GM19468 (cell line): Measurements from ENCODE around the gene KLHL10.
"Not testable (repeated sequence)": the region's sequence is repeated elsewhere in the genome, so short reads cannot be mapped to it uniquely, and the experiment has no call there.

Experiments
- ATAC-seq: cut with Tn5 transposase; IDR thresholded peaks from one replicate; pipeline ENCODE4 v1.9.1; 2021; ENCODE audit warnings: mild to moderate bottlenecking, moderate library complexity, moderate number of reproducible peaks; ENCODE audit not compliant: unreplicated experiment; ENCODE audit errors: extremely low read depth

Gene KLHL10

DNA sequence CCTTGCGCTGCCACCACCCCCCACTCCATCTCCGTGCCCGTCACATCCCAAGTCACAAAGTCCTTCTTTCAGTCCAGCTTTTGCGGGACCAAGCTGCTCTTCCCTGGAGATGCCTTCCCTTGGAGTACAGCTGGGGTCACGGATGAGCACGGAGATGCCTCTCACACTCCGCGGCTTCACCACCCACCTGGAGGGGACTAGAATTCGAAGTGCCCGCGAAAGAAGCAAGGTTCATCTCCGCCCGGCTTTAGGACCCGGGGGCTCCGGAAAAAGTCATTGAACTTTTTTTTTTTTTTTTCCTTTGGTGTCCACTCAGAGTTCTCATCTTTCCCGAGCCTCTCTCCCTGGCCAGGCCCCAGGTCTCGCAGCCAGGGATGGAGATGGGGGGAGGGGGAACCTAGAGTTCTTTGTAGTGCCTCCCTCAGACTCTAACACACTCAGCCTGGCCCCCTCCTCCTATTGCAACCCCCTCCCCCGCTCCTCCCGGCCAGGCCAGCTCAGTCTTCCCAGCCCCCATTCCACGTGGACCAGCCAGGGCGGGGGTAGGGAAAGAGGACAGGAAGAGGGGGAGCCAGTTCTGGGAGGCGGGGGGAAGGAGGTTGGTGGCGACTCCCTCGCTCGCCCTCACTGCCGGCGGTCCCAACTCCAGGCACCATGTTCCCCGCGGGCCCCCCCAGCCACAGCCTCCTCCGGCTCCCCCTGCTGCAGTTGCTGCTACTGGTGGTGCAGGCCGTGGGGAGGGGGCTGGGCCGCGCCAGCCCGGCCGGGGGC lies 25.1 kb upstream of the KLHL10 start, which contains the start of gene FKBP10:
FKBP10 (plus strand) TSS at position 624 of the 771 bp plus-strand sequence; CDS start at position 655, 31 bp downstream.
- ATAC-seq = no peak

DNA sequence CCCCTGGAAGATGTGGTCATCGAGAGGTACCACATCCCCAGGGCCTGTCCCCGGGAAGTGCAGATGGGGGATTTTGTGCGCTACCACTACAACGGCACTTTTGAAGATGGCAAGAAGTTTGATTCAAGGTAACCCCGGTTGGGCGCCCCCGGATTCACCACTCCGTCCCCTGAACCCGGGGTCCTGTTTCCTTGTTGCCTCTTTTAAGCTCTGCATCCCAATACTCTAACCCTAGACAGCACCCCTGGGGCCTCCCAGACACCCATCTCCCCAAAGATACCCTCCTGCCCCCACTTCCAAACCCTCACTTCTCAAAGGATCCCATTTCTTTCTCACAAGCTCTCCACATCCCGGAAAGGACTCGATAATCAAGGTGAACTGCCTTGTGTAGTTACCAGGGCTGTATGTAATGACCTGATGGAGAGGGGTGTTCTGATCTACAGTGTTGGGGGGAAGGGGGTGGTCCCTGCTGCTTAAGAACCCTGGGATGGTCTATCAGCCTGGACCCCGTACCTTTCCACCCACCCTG lies 24.4 kb upstream of the KLHL10 start:
- no peak for ATAC-seq

DNA sequence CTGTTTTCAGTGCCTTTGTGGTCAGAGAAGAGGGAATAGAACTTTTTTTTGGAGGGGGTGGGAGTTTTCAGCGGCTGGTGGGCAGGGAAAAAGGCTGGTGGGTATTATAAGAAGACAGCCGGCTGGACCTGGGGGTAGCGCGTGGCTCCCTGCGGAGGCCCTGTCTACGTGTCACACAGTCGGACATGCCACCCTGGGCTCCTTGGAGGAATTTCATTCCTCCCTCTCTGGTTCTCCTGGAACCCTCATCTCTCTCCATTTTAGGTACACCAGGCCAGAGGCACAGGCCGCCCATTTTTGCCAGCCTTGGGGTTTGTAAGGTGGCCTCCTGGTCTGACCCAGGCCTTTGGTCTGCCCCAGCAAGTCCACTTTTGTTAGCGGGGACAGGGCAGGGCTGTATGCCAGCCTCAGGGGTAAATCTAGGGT lies 23.9 kb upstream of the KLHL10 start:
- ATAC-seq = no peak

DNA sequence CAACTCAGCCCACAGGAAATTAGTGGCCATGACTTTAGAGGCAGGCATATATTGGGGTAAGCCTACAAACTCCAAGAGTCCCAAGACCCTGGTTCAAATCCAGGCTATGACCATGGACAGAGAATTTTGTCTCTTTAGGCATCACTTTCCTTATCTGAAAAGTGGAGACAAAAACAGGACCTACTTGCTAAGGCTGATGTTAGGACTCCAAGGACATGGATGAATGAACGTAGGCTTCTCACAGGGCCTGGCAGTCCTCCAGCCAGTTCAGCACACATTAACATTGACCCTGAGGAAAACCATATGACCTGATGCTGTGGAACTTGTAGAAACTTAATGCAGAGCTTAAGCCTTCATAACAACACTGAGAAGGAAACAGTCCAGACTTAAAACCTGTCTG lies 23.4 kb upstream of the KLHL10 start:
- ATAC-seq = no peak

- ATAC-seq = no peak
Observed at GRCh38 chr17:41816637-41817320, 20.8 kb upstream of the KLHL10 start.

DNA sequence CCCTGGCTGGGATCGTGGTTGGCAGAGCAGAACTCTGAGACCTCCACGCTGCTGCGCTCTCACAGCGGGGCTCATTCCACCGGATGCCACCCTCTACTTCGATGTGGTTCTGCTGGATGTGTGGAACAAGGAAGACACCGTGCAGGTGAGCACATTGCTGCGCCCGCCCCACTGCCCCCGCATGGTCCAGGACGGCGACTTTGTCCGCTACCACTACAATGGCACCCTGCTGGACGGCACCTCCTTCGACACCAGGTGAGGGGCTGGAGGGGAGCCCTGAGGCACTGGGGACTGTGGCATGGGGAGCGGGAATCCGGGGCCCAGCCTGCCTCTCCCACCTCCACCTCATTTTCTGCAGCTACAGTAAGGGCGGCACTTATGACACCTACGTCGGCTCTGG lies 19.6 kb upstream of the KLHL10 start:
- ATAC-seq = no peak

DNA sequence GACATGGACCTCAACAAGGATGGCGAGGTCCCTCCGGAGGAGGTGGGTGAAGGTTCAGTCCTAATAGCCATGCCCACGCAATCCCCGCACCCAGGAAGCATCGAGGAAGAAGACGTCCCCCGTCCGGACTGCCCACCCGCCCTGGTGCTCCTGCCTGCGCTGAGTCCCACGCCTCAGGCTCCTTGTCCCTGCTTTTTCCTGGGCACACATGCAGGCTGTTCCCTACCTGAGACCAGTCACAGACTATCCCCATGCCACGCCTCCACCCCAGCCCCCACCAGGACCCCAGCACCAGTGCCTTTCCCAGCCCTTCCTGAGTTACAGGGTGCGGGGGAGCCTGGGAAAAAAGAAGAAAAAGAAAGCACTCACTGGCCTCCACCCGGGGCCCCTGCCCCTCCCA lies 15.8 kb upstream of the KLHL10 start:
- ATAC-seq = no peak

GRCh38 chr17:41822216-41823140 lies 15.1 kb upstream of the KLHL10 start:
- ATAC-seq = no peak

DNA sequence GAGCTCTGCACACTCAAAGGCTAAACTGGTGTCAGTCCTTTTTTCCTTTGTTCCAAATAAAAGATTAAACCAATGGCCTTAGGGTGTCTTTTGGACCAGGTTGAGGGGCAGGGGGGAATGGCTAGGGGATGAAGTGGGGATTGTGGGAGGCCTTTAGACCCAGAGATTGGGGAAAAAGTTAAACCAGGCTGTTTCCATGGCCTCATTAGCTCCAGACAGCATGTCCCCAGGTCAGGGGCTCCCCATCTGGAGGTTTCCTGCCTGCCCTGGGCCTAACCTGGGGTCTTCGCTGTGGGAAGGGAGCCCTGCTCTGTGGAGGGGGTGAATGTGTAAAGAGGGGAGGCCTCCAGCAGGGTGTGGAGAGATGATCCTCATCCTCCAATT lies 14.5 kb upstream of the KLHL10 start:
- ATAC-seq = no peak

DNA sequence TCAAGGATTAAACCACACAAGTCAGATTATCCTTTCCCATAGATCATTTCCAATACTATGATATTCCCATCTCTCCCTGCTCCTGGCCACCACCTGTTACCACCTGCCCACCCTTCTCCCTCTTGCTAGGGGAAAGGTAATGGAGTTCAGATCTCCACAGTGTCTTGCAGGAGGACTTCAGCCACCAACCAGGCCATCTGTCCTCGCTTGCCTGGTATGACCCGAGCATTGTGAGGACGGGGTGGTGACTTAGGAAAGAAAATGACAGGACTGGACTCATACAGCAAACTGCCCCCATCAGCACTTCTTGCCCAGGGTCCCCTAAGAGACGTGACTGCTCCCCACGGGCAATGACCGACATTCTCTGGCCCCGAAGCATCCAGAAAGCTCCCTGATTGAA lies 14.0 kb upstream of the KLHL10 start:
- ATAC-seq = no peak

DNA sequence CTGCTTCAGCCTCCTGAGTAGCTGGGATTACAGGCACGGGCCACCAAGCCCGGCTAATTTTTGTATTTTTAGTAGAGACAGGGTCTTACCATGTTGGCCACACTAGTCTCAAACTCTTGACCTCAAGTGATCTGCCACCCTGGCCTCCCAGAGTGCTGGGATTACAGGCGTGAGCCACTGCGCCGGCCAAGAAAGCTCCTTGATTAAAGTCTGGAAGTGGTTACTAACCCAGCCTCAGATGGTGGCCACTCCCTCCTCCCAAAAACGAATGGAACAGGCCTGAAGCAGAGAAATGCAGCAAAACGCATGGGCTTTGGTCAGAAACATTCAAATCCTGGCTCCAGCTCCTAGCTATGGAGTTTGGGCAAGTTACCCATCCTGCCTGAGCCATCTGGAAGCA lies 13.5 kb upstream of the KLHL10 start:
- no peak for ATAC-seq

GRCh38 chr17:41825175-41825845 lies 12.3 kb upstream of the KLHL10 start:
- no peak for ATAC-seq

DNA sequence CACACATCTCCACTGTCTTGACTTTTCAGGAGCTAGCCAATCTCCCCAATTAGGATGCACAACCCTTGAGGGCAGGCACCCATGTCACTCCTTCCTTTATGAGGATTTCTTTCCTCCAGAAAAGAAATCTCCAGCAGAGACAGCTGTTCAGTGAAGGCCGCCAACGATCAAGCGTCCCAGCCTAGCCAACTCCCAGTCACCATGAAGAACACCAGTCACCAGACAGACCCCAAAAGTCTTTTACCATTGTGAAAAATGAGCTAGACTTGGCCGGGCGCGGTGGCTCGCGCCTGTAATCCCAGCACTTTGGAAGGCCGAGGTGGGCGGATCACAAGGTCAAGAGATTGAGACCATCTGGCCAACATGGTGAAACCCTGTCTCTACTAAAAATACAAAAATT lies 7.7 kb upstream of the KLHL10 start:
- not testable (repeated sequence) for ATAC-seq

GRCh38 chr17:41835214-41835799 lies 2.3 kb upstream of the KLHL10 start:
- ATAC-seq = no peak

DNA sequence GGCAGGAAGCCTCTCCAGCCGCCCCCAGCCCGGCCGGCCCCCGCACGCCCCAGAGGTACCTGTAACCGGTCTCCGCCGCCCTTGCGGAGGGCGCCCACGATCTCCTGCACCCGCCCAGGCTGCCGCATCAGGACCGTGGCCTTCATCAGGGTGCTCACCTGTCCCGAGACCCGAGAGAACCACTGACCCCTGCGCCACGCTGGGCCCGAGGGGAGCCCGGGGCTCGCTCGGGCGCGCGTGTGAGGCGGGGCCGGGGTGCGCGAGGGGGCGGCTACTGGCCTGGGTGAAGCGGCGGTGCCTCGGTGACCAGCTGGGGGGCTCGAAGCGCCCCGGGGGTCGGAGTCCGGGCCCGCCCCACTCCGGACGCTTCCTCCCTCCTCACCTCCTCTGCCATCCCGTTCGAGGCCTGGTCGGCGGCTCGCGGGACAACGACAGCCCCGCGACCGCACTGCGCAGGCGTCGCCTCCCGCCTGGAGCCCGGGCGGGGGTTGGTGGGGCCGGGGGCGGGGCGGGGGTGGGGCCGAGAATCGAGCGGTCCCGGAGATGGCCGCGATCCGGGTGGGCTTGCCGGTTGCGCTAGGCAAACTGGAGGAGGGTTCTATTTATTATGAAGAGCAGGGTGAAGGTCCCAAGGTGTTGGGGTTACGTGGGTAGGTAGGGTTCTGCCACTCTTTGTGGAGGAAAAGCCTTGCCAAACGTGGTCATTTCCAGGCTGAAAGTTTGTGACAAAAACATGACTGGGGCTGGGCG lies 1.6 kb upstream of the KLHL10 start, which contains the start of gene NT5C3B:
NT5C3B (minus strand) TSS at position 433 of the 750 bp plus-strand sequence; CDS start at position 394, 39 bp downstream.
- no peak for ATAC-seq

- no peak for ATAC-seq
Observed at GRCh38 chr17:41836550-41837196, 952 bp upstream of the KLHL10 start.

DNA sequence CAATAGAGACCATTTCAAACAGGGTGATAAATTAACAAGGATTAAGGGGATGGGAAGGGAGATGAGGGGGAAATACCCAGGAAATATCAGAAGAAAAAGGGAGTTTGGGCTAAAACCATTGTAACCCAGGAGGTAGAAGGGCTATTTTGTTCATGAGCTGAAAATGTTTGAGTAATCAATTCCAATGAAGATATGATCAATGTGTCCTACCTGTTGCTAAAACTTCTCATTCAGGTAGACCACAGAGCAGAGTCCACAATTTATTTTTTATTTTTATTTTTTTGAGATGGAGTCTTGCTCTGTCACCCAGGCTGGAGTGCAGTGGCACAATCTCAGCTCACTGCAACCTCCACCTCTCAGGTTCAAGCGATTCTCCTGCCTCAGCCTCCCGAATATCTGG lies 1.8 kb downstream of the KLHL10 start:
- ATAC-seq = not testable (repeated sequence)

GRCh38 chr17:41840781-41841180 lies 3.2 kb downstream of the KLHL10 start:
- not testable (repeated sequence) for ATAC-seq
